NB4 (cell line): ENCODE results near the gene MDH2.
"Not testable (repeated sequence)": the region's sequence is repeated elsewhere in the genome, so short reads cannot be mapped to it uniquely, and the experiment has no call there.

Source experiments
- DNase-seq: peaks from one replicate; pipeline ENCODE4 v3.0.0; 2010; ENCODE audit warnings: low read depth
- H3K4me3 ChIP-seq: one replicate; pipeline ENCODE4 v1.5.1; 2011; ENCODE audit warnings: mild to moderate bottlenecking, low read depth, low read length, moderate library complexity
- CTCF ChIP-seq: IDR thresholded peaks from one replicate; pipeline ENCODE4 v1.5.1; 2012; ENCODE audit warnings: low read depth, low read length
- MAX ChIP-seq: IDR thresholded peaks from 2 replicates; pipeline ENCODE4 v1.6.1; 2011; ENCODE audit warnings: low read depth, low read length
- MYC ChIP-seq: IDR thresholded peaks from 2 replicates; pipeline ENCODE4 v1.6.1; 2011; ENCODE audit warnings: low read depth, low read length
- POLR2A ChIP-seq: IDR thresholded peaks from 2 replicates; pipeline ENCODE4 v1.6.1; 2011; ENCODE audit warnings: mild to moderate bottlenecking; ENCODE audit not compliant: insufficient read length; ENCODE audit errors: extremely low read depth

Gene MDH2

DNA sequence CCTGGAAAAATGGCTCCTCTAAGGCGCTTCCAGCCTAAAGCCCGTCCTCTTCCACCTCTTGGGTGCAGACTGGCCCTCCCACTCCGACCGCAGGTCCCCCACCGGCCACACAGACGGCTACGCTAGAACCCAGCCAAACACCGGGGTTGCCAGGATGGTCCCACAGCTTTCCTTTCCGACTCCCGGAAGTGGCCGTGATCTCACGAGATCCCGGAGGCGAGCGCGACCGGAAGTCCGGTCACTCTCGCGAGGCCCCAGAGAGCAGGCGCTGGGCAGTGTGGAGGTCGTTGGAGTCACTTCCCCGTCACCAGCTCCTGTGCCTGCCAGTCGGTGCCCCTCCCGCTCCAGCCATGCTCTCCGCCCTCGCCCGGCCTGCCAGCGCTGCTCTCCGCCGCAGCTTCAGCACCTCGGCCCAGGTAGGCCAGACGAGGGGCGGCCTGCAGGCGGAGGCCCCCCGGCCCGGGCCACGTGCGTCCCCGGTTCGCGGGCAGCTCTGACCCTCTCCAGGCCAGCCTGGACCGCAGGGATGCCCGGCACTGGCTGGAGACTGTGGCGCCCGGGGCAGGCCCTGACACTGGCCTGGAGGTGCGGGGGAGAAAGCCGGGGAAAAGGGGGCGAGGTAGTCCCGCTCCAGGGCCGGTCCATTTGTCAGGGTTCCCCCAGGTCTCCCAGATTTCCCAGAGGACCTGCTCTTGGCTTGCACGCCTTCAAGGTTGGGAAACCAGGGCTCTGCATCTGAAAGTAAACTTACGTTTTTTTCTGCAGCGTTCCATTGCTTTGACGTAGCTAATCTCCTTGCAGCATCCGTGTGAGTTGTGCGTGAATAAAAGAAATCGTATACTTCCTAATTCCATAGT is at the start of gene MDH2, which contains the start of gene STYXL1:
MDH2 (plus strand) TSS at position 296 of the 857 bp plus-strand sequence; CDS start at position 351, 55 bp downstream.
STYXL1 (minus strand) TSS at position 190 of the 857 bp plus-strand sequence. CDS start 17,477 bp downstream, outside the sequence.
- TF ChIP-seq POLR2A: peak; percentile 95
- TF ChIP-seq MYC: peak; percentile 90
- TF ChIP-seq MAX: peak; percentile 51; the same call in 1 of the 2 replicates
- TF ChIP-seq CTCF: no peak
- H3K4me3 ChIP-seq: peak within 1 kb of the TSS; percentile 99
- DNase-seq: peak; percentile 99

GRCh38 chr7:76000566-76000965 is 47.3 kb upstream of the MDH2 start:
- no peak for TF ChIP-seq CTCF
- TF ChIP-seq MYC: no peak
- no peak for TF ChIP-seq POLR2A
- no peak for TF ChIP-seq MAX
- no peak overlapping the region for H3K4me3 ChIP-seq
- DNase-seq: no peak

GRCh38 chr7:76002139-76002538 is 45.8 kb upstream of the MDH2 start:
- DNase-seq: no peak
- TF ChIP-seq POLR2A: no peak
- TF ChIP-seq MAX: no peak
- no peak for TF ChIP-seq CTCF
- TF ChIP-seq MYC: no peak
- H3K4me3 ChIP-seq: no peak overlapping the region

- no peak overlapping the region for H3K4me3 ChIP-seq
- DNase-seq: no peak
- TF ChIP-seq MAX: no peak
- no peak for TF ChIP-seq CTCF
- TF ChIP-seq POLR2A: no peak
- no peak for TF ChIP-seq MYC
Observed at GRCh38 chr7:76002822-76003221, 45.1 kb upstream of the MDH2 start.

DNA sequence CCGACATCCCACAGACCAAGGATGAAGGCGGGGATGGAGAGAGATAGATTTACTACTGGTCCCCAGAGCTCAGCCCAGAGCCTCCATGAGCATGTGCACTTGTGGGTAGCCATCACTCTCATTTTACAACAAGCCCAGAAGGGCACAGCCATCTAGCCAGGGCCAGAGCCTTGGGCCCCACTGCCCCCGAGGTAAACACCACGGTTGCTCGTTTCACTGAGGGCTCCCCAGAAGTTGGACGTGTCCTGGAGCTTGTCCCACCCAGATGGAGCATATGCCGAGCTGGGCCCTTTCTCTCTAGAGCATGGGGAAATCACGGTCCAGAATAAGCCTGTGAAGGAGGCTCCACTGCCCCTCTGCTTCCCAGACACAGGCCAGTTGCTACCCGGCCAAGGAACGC is 44.6 kb upstream of the MDH2 start:
- TF ChIP-seq MAX: no peak
- no peak for TF ChIP-seq CTCF
- no peak for TF ChIP-seq MYC
- TF ChIP-seq POLR2A: no peak

DNA sequence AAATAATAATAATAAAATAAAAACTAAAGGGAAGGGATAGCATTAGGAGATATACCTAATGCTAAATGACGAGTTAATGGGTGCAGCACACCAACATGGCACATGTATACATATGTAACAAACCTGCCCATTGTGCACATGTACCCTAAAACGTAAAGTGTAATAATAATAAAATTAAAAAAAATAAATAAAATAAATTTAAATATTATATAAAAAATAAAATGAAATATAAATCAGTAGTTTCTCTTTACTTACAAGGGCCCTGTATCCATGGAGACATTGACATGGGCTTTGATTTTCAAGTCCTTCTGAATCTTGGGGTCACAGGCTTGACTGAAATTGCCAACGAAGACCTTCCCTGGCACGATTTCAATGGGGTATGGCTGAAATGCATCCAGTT is 42.9 kb upstream of the MDH2 start:
- H3K4me3 ChIP-seq, DNase-seq: not testable (repeated sequence)

More for the DNA sequence above, 44.6 kb upstream of the MDH2 start:
- H3K4me3 ChIP-seq: no peak overlapping the region
- no peak for DNase-seq
